ENCODE measurements around the gene GRK5.

GRCh38 chr10:119275085-119275484 is 67.7 kb downstream of the GRK5 start:
- TF ChIP-seq EZH2phosphoT487 (IDR thresholded peaks at IDR 0.05; ENCODE audit: insufficient read depth, low read depth) (no peak), EZH2 (IDR thresholded peaks at IDR 0.05; ENCODE audit: insufficient read depth, poor library complexity, severe bottlenecking) (no peak)
